SJCRH30 (cell line): ENCODE measurements around the gene ARID5A. TPM values are rescaled to one million over a fixed set of nuclear protein-coding genes. Genes with fewer than 3 reads are reported as not detected.
"Not testable (repeated sequence)": the region's sequence is repeated elsewhere in the genome, so short reads cannot be mapped to it uniquely, and the experiment has no call there.

ENCODE experiments used
- DNase-seq, 2 experiments: peaks; one replicate each; pipeline ENCODE4 v3.0.0-alpha.2; 2015 to 2020
- H3K27ac ChIP-seq: fragments of 250-450 bp; sonication (Bioruptor Pico); 2 replicates; pipeline ENCODE4 v1.5.1; 2020; ENCODE audit warnings: mild to moderate bottlenecking, moderate library complexity
- H3K27me3 ChIP-seq: fragments of 250-450 bp; sonication (Bioruptor Pico); 2 replicates; pipeline ENCODE4 v1.5.1; 2020; ENCODE audit warnings: mild to moderate bottlenecking, moderate library complexity
- H3K36me3 ChIP-seq: fragments of 250-450 bp; sonication (Bioruptor Pico); 2 replicates; pipeline ENCODE4 v1.5.1; 2020; ENCODE audit warnings: mild to moderate bottlenecking, moderate library complexity
- H3K4me1 ChIP-seq: fragments of 250-450 bp; sonication (Bioruptor Pico); 2 replicates; pipeline ENCODE4 v1.5.1; 2020; ENCODE audit warnings: mild to moderate bottlenecking, moderate library complexity
- H3K4me3 ChIP-seq: fragments of 250-450 bp; sonication (Bioruptor Pico); 2 replicates; pipeline ENCODE4 v1.5.1; 2020; ENCODE audit warnings: mild to moderate bottlenecking, moderate library complexity
- H3K9me3 ChIP-seq: fragments of 250-450 bp; sonication (Bioruptor Pico); replicated peaks from 2 replicates; pipeline ENCODE4 v1.5.1; 2020; ENCODE audit warnings: mild to moderate bottlenecking, moderate library complexity
- total RNA-seq: library from RNA; depleted of rRNA; stranded (reverse); fragments of >200 nt; shearing (Covaris generic); gene quantifications from 2 replicates; pipeline ENCODE4 v1.2.3, GENCODE V29; 2014; rRNA removed

Gene ARID5A
- 12.4 and 14.2 TPM in 2 replicates for total RNA-seq

- Histone ChIP-seq H3K4me1 (peaks cover 29% of the 10 kb centered on the region), H3K9me3 (no peaks in the 10 kb centered on the region), H3K27me3 (no peaks in the 10 kb centered on the region), H3K4me3 (peak within 1 kb of the TSS; percentile 88), H3K36me3 (peaks cover 2% of the 10 kb centered on the region; the same call in 1 of the 2 replicates), H3K27ac (peak within 1 kb of the TSS; percentile 89)
- DNase-seq, result peak; percentile 94 to 95
Observed at GRCh38 chr2:96536445-96537065, at the start of gene ARID5A. Gene ARID5A (plus strand): TSS chr2:96536752. CDS start chr2:96536827, 75 bp downstream.

- DNase-seq, result no peak
- Histone ChIP-seq H3K36me3 (no peaks in the 10 kb centered on the region), H3K4me3 (no peak overlapping the region), H3K27me3 (no peaks in the 10 kb centered on the region), H3K4me1 (peaks cover 4% of the 10 kb centered on the region), H3K27ac (no peak overlapping the region), H3K9me3 (no peaks in the 10 kb centered on the region)
Observed at GRCh38 chr2:96489261-96489660, 47.3 kb upstream of the ARID5A start.

- no peaks in the 10 kb centered on the region for H3K27me3 ChIP-seq
- H3K9me3 ChIP-seq, result no peaks in the 10 kb centered on the region
- peaks cover under 1% of the 10 kb centered on the region; the same call in 1 of the 2 replicates for H3K4me1 ChIP-seq
- no peaks in the 10 kb centered on the region for H3K36me3 ChIP-seq
- no peak for DNase-seq
- no peak overlapping the region for H3K27ac ChIP-seq
- H3K4me3 ChIP-seq, result no peak overlapping the region
Observed at GRCh38 chr2:96489663-96490062, 46.9 kb upstream of the ARID5A start.

GRCh38 chr2:96491860-96492497, 44.6 kb upstream of the ARID5A start:
- H3K27ac ChIP-seq, result no peak overlapping the region
- DNase-seq, result no peak
- no peaks in the 10 kb centered on the region for H3K36me3 ChIP-seq
- H3K4me1 ChIP-seq, result no peaks in the 10 kb centered on the region
- no peak overlapping the region for H3K4me3 ChIP-seq
- no peaks in the 10 kb centered on the region; the same call in 1 of the 2 replicates for H3K9me3 ChIP-seq
- no peaks in the 10 kb centered on the region; the same call in 1 of the 2 replicates for H3K27me3 ChIP-seq

GRCh38 chr2:96493072-96493471, 43.5 kb upstream of the ARID5A start:
- H3K27me3 ChIP-seq, result no peaks in the 10 kb centered on the region; the same call in 1 of the 2 replicates
- H3K4me3 ChIP-seq, result no peak overlapping the region
- H3K4me1 ChIP-seq, result no peaks in the 10 kb centered on the region
- H3K9me3 ChIP-seq, result no peaks in the 10 kb centered on the region; the same call in 1 of the 2 replicates
- no peaks in the 10 kb centered on the region for H3K36me3 ChIP-seq
- DNase-seq, result no peak
- H3K27ac ChIP-seq, result no peak overlapping the region

GRCh38 chr2:96494188-96494587, 42.4 kb upstream of the ARID5A start:
- Histone ChIP-seq H3K9me3 (no peaks in the 10 kb centered on the region; the same call in 1 of the 2 replicates), H3K36me3 (no peaks in the 10 kb centered on the region), H3K27ac (no peak overlapping the region), H3K4me3 (no peak overlapping the region), H3K27me3 (no peaks in the 10 kb centered on the region; the same call in 1 of the 2 replicates), H3K4me1 (no peaks in the 10 kb centered on the region)
- DNase-seq, result no peak

- no peak overlapping the region for H3K4me3 ChIP-seq
- H3K4me1 ChIP-seq, result no peaks in the 10 kb centered on the region
- no peak for DNase-seq
- no peaks in the 10 kb centered on the region; the same call in 1 of the 2 replicates for H3K27me3 ChIP-seq
- H3K36me3 ChIP-seq, result no peaks in the 10 kb centered on the region
- no peaks in the 10 kb centered on the region; the same call in 1 of the 2 replicates for H3K9me3 ChIP-seq
- H3K27ac ChIP-seq, result no peak overlapping the region
Observed at GRCh38 chr2:96495982-96496629, 40.4 kb upstream of the ARID5A start.

GRCh38 chr2:96498021-96498431, 38.5 kb upstream of the ARID5A start:
- no peak overlapping the region for H3K27ac ChIP-seq
- H3K4me3 ChIP-seq, result no peak overlapping the region
- H3K4me1 ChIP-seq, result no peaks in the 10 kb centered on the region
- H3K9me3 ChIP-seq, result no peaks in the 10 kb centered on the region; the same call in 1 of the 2 replicates
- DNase-seq, result no peak
- H3K36me3 ChIP-seq, result no peaks in the 10 kb centered on the region
- no peaks in the 10 kb centered on the region; the same call in 1 of the 2 replicates for H3K27me3 ChIP-seq

- H3K27me3 ChIP-seq, H3K36me3 ChIP-seq, H3K9me3 ChIP-seq, DNase-seq, H3K4me1 ChIP-seq, H3K27ac ChIP-seq, H3K4me3 ChIP-seq: not testable (repeated sequence)
Observed at GRCh38 chr2:96498611-96499010, 37.9 kb upstream of the ARID5A start.

GRCh38 chr2:96499061-96499960, 37.2 kb upstream of the ARID5A start:
- H3K9me3 ChIP-seq, result no peaks in the 10 kb centered on the region; the same call in 1 of the 2 replicates
- DNase-seq, result no peak
- H3K4me1 ChIP-seq, result no peaks in the 10 kb centered on the region
- H3K36me3 ChIP-seq, result no peaks in the 10 kb centered on the region
- no peak overlapping the region for H3K27ac ChIP-seq
- H3K27me3 ChIP-seq, result no peaks in the 10 kb centered on the region; the same call in 1 of the 2 replicates
- H3K4me3 ChIP-seq, result no peak overlapping the region

- Histone ChIP-seq H3K36me3 (no peaks in the 10 kb centered on the region), H3K4me1 (no peaks in the 10 kb centered on the region), H3K27ac (no peak overlapping the region), H3K27me3 (no peaks in the 10 kb centered on the region; the same call in 1 of the 2 replicates), H3K9me3 (no peaks in the 10 kb centered on the region; the same call in 1 of the 2 replicates), H3K4me3 (no peak overlapping the region)
- DNase-seq, result no peak
Observed at GRCh38 chr2:96500385-96501066, 36.0 kb upstream of the ARID5A start.

GRCh38 chr2:96501471-96501874, 35.1 kb upstream of the ARID5A start:
- no peak for DNase-seq
- Histone ChIP-seq H3K9me3 (no peaks in the 10 kb centered on the region), H3K4me1 (no peaks in the 10 kb centered on the region), H3K4me3 (no peak overlapping the region), H3K36me3 (no peaks in the 10 kb centered on the region), H3K27ac (no peak overlapping the region), H3K27me3 (no peaks in the 10 kb centered on the region; the same call in 1 of the 2 replicates)

- Histone ChIP-seq H3K27me3 (no peaks in the 10 kb centered on the region; the same call in 1 of the 2 replicates), H3K36me3 (no peaks in the 10 kb centered on the region)
Observed at GRCh38 chr2:96501886-96502810, 34.4 kb upstream of the ARID5A start.

More at GRCh38 chr2:96501886-96502810, 34.4 kb upstream of the ARID5A start:
- no peaks in the 10 kb centered on the region for H3K9me3 ChIP-seq
- H3K27ac ChIP-seq, result no peak overlapping the region
- H3K4me1 ChIP-seq, result no peaks in the 10 kb centered on the region
- no peak for DNase-seq
- H3K4me3 ChIP-seq, result no peak overlapping the region
